Myocyte (in vitro differentiated cells): Measurements from ENCODE around the gene GDF2. TPM values are rescaled to one million over a fixed set of nuclear protein-coding genes. Genes with fewer than 3 reads are reported as not detected.
A peak's percentile ranks its signal among the peaks of the same experiment; 100 is the strongest.

Source experiments
- DNase-seq: peaks from one replicate; pipeline ENCODE4 v3.0.0-alpha.2; 2012; ENCODE audit warnings: low read depth
- total RNA-seq: library from RNA; depleted of rRNA; stranded (reverse); fragments of >200 nt; gene quantifications from 2 replicates; pipeline ENCODE4 v1.2.3, GENCODE V29; 2014

GDF2 gene
- total RNA-seq, 1 donor from 2014 or later, result not detected

DNA sequence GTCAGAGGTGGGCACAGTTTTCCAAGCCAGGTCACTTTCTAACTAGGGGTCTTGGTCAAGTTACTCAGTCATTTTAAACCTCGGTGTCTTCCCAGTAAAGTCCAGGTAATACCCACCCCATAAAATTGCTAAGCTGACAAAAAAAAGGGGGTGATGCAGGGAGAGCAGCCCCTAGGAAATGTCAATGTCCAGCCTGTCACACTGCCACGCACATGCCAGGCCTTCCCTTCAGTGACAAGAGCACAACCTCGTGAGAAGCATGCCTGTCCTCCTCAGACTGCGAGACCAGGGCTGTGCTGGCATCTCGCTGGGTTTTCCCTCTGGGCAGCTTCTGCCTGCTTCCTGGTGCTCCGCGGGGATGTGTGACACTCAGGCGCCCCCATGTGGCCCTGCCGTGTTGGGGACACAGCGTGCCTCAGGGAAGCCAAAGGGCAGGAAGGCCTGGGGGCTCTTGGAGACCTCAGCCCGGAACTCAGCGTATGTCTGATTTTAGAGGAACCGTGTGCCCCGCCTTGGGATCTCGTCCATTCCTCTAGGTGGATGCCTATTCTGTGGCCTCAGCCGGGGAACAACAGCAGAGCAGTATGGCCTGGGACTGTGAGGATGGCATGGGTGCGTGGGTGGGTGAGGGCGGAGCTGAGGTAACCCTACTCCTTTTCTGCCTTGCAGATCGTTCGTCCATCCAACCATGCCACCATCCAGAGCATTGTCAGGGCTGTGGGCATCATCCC lies 10.2 kb upstream of the GDF2 start:
- peak; percentile 58 for DNase-seq

- DNase-seq, result no peak
Measured at GRCh38 chr10:47312663-47312995, 9.6 kb upstream of the GDF2 start.

DNA sequence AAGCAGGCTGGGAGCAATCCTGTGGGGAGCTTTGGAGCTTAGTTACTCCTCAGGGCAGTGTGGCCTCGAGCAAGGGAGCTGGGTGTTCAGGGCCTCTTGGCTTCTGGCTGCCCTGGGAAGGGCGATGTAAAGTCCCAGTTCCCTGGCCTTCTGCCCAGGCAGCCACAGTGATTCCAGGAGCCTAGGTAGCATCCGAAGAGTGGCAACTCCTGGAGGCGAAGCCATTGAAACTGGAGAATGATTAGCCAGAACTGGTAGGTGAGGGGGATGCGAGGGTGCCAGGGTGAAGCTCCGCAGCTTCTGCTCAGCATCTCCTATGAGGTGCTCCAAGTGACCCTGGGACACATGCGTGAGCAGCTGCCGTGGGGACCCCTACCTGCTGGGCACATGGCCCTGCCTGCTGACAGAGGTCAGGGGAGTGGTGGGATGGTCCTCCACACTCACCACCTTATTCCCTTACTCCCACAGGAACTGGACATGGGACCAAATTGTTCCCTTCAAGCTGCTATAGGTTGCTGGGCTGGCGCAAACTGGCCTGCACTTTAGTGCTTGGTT lies 7.8 kb upstream of the GDF2 start:
- DNase-seq, result no peak

GRCh38 chr10:47315421-47315820 lies 6.8 kb upstream of the GDF2 start:
- no peak for DNase-seq

GRCh38 chr10:47316131-47316530 lies 6.1 kb upstream of the GDF2 start:
- DNase-seq, result no peak

DNA sequence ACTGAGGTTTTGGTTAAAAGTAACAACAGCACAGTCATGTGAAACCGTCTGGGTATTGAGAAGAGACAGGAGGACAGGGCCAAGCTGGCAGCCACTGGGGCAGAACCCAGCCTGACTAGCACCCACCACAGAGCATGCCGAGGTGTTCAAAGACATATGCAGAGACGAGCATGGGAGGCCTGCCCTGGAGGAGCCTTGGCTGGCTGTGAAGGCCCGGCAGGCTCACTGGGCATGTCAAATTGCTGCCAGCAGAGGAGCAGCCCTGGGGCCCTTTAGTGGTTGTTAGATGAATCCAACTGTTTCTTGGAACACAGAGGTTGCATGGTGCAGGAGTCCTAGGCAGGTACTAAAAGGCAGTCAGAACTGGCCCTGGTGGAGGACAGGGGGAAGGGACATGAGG lies 5.0 kb upstream of the GDF2 start:
- DNase-seq, result no peak

DNA sequence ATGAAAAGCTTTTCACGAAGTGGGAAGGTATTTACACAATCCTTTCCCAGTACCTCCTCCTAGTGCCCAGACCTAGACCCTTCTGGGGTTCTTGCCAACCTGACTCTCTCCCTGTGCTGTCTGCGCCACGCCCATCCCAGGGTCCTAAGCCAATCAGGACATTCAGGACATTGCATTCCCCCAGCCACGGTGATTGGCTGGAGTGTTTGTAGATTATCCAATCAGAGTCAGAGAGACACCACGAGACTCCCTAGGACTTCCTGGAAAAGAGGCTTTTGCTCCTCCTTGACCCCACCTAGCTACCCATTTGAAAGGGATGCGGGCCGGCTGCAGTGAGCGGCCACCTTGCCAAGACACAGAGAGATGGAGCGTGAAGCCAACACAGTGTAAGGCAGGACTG lies 3.5 kb upstream of the GDF2 start:
- no peak for DNase-seq

GRCh38 chr10:47319784-47320183 lies 2.5 kb upstream of the GDF2 start:
- DNase-seq, result no peak

GRCh38 chr10:47320812-47321211 lies 1.4 kb upstream of the GDF2 start:
- DNase-seq, result no peak

GRCh38 chr10:47321521-47322195 lies 596 bp upstream of the GDF2 start:
- no peak for DNase-seq

- DNase-seq, result no peak
Measured at GRCh38 chr10:47323087-47323486, 833 bp downstream of the GDF2 start.

DNA sequence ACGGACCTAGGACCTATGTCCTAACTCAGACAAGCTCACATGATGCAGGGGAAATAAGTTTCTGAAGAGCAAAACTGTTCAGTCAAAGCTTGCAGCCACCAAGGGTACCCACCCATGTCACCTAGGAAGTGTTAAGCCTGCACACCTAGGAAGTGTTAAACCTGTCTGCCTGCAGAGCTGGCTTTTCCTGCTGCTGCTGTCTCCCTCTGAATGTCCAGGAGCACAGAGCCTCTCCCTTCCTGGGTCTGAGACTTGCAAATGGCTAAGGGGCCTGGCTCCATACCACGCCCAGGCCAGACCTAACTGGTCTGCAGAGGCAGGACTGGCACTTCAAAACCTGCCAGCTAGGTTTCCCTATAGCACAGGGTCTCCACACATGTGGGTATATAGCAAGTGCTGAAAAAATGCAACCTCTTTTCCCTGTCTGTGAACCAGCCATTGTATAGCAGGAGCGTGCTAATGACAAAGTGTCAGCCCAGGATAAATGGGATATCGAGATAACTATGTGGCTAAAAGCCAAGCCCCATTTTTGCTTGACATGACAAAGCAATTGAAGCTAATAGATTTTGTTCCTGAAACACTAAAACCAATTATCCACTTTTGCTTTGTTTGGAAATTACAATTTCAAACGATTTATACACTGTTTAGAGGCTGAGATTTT lies 1.5 kb downstream of the GDF2 start:
- DNase-seq, result no peak

- no peak for DNase-seq
Measured at GRCh38 chr10:47325303-47326291, 3.3 kb downstream of the GDF2 start.

DNA sequence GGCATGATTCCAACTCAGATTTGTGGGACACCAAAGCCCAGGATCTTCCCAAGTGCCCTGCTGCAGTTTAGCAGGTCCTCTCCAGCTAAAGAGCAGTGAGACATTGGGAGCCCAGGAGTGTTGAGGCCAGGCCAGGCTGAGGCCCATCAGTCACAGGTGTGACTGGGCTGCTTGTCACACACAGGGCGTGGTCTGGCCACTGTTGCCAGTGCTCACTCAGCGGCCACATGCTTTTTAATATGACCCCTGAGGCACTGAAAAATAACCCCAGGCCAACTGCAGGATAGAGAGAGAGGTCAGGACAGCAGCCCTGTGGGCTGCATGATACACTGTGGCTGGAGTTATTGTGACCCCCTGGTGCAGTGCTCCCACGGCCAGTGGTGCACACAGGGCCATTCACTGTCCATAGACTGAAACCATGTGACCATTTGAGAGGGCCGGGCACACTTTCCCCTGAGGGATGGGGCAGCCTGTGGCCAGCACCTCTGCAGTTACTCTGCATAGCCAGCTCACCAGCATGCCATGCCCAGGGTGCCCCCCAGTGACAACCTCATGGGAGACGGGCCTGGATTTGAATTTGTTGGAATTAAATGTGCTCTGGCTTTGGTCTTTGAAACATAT lies 4.2 kb downstream of the GDF2 start:
- DNase-seq, result no peak

GRCh38 chr10:47326927-47327330 lies 4.7 kb downstream of the GDF2 start:
- no peak for DNase-seq

- no peak for DNase-seq
Measured at GRCh38 chr10:47329855-47330254, 7.6 kb downstream of the GDF2 start.

- no peak for DNase-seq
Measured at GRCh38 chr10:47330366-47330765, 8.1 kb downstream of the GDF2 start.

DNA sequence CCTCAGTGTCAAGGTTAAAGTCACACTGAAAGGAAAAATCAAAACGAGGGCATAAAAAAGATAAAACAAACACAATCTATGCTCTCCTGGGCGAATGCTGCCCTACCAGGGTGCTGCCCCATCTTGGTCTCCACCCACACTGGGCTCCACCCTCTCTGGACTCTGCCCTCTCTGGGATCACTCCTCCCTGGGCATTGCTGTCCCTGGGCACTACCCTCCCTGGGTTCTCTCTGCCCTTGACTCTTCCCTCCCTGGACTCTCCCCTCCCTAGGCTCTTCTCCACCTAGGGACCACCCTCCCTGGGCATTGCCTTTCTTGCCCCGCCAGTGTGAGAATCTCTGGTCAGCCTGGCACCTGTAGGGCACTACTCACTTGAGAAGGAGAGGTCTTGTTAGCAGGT lies 8.6 kb downstream of the GDF2 start:
- no peak for DNase-seq

DNA sequence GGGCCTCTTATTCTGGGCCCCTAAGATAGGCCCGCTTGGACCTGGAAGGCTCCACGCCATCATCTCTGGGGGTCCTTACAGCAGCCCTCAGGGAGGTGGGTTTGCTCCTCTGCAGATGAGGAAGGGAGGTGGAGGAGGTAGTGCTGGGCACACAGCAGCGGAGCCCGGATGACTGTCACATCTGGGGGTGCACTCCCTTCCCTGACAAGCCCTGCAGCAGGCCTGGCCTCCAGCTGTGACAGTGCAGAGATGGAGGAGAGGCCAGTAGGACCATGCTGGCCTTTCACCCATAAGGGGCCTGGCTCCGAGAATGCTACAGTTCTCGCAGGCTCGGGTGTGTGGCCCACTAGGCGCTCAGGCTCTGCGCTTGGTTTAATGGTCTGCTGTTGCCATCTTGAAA lies 9.2 kb downstream of the GDF2 start:
- DNase-seq, result no peak

DNA sequence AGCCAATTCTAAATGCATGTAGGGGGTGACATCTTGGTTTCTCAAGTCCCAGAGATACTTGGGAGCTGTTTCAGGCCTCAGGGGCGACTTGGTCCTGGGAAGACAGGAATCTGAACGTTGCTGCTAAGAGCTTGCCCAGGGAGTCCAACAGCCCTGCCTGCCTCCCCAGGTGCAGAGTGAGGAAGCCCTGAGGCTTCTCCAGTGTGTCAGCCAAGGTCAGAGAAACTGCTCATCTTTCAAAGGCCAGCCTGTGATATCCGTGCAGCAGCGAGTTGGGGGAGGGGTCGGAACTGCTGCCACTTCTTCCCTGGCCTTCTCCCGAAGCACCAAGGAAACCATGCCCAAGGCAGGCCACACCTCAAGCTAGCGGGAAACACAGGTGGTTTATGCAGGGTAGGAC lies 9.7 kb downstream of the GDF2 start:
- no peak for DNase-seq

GRCh38 chr10:47332371-47332770 lies 10.1 kb downstream of the GDF2 start:
- no peak for DNase-seq
